ENCODE measurements around the gene TEX22.

TEX22 gene

DNA sequence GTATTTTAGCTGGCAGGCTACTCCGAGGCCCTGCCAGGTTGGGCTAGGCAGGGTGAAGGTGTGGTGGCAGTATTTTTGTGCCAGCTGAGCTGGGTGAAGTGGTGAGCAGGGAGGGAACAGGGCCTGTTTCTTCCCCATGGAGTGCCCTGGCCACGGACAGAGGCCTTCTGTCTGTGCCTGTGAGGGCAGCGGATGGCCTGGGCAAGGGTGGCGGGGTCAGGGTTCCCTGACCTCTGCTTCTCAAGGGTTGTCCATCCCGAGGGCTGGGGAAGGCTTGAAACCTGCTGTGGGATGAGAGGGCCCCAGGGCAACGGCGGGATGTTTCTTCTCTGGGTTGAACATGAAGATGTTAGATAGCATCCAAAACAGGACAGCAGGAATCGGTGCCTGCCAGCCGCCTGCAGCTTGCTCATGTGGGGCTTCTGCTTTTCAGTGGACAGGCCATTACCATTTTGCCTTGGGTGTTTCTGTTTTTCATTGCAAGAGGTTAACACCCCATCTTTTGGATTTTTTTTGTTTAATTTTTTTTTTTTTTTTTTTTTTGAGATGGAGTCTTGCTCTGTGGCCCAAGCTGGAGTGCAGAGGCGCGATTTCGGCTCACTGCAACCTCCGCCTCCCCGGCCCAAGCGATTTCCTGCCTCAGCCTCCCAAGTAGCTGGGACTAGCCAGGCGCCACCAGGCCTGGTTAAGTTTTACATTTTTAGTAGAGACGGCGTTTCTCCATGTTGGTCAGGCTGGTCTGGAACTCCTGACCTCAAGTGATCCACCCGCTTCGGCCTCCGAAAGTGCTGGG lies 24.6 kb downstream of the TEX22 start:
- ChIA-PET CTCF (no interaction called here), POLR2A (no interaction called here)
- no peak for DNase-seq (ENCODE audit: extremely low spot score)
- TF ChIP-seq BHLHE40 (IDR thresholded peaks at IDR 0.05; ENCODE audit: borderline replicate concordance) (no peak), NFRKB (IDR thresholded peaks at IDR 0.05) (no peak), HDGF (IDR thresholded peaks at IDR 0.05; ENCODE audit: borderline replicate concordance) (no peak), L3MBTL2 (conservative IDR thresholded peaks at IDR 0.05) (no peak), FOXA1 (IDR thresholded peaks at IDR 0.05) (no peak), TARDBP (IDR thresholded peaks at IDR 0.05) (no peak), SUZ12 (IDR thresholded peaks at IDR 0.05) (no peak), SP1 (IDR thresholded peaks at IDR 0.05) (no peak), FOXM1 (IDR thresholded peaks at IDR 0.05; ENCODE audit: borderline replicate concordance) (no peak), CTBP1 (IDR thresholded peaks at IDR 0.05; ENCODE audit: borderline replicate concordance) (no peak), ELF4 (IDR thresholded peaks at IDR 0.05) (no peak), ZNF384 (IDR thresholded peaks at IDR 0.05) (no peak)
- TF ChIP-seq, protein P1, sequence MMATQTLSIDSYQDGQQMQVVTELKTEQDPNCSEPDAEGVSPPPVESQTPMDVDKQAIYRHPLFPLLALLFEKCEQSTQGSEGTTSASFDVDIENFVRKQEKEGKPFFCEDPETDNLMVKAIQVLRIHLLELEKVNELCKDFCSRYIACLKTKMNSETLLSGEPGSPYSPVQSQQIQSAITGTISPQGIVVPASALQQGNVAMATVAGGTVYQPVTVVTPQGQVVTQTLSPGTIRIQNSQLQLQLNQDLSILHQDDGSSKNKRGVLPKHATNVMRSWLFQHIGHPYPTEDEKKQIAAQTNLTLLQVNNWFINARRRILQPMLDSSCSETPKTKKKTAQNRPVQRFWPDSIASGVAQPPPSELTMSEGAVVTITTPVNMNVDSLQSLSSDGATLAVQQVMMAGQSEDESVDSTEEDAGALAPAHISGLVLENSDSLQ (IDR thresholded peaks at IDR 0.05): no peak

DNA sequence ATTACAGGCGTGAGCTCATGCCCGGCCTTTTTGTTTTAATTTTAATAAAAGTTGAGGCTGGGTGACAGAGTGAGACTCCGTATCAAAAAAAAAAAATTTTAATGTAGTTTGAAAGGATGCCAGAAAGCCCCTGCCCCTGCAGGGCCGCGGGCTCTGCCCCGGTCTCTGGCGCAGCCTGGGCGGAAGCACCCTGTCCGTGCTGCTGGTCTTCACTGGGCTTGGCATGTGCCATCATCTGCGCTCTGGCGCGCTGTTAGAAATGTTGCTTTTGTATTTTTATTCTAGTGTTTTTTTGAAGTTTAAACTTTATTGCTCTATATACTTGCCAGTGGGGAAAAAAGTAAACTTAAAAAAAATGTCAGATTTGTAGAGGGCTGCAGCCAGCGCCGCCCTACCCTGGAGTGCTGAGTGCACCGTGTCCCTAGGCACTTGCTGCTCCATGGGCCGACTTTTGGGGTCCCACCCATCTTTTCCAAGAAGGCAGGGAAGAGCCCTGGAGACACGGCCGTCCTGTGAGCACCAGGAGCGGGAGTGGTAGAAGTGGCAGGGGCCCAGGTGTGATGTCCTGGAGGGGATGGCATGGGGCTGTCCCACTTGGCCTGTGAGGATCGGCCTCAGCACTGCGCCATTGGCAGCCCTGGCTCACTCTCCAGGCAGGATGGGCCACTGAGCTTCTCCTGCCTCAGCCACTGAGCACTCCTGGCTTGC lies 25.3 kb downstream of the TEX22 start:
- CTCF ChIA-PET: interaction anchor here (1.0 kb wide), 1 partner anchor 53 kb away, joined by 3 read pairs; no protein-coding TSS in a partner anchor
- TF ChIP-seq, protein P1 (IDR thresholded peaks at IDR 0.05): no peak
- TF ChIP-seq TARDBP (IDR thresholded peaks at IDR 0.05) (no peak), NFRKB (IDR thresholded peaks at IDR 0.05) (no peak), FOXM1 (IDR thresholded peaks at IDR 0.05; ENCODE audit: borderline replicate concordance) (no peak), SP1 (IDR thresholded peaks at IDR 0.05) (no peak), L3MBTL2 (conservative IDR thresholded peaks at IDR 0.05) (no peak), CTBP1 (IDR thresholded peaks at IDR 0.05; ENCODE audit: borderline replicate concordance) (no peak), ARNT (IDR thresholded peaks at IDR 0.05) (no peak), LEF1 (IDR thresholded peaks at IDR 0.05; ENCODE audit: borderline replicate concordance) (no peak), FOXA1 (IDR thresholded peaks at IDR 0.05) (no peak), ELF4 (IDR thresholded peaks at IDR 0.05) (no peak), BHLHE40 (IDR thresholded peaks at IDR 0.05; ENCODE audit: borderline replicate concordance) (no peak), HDGF (IDR thresholded peaks at IDR 0.05; ENCODE audit: borderline replicate concordance) (no peak), FOXK2 (IDR thresholded peaks at IDR 0.05) (no peak), SUZ12 (IDR thresholded peaks at IDR 0.05) (no peak), ZNF384 (IDR thresholded peaks at IDR 0.05) (no peak)
- POLR2A ChIA-PET: no interaction called here
- DNase-seq (ENCODE audit: extremely low spot score): no peak

DNA sequence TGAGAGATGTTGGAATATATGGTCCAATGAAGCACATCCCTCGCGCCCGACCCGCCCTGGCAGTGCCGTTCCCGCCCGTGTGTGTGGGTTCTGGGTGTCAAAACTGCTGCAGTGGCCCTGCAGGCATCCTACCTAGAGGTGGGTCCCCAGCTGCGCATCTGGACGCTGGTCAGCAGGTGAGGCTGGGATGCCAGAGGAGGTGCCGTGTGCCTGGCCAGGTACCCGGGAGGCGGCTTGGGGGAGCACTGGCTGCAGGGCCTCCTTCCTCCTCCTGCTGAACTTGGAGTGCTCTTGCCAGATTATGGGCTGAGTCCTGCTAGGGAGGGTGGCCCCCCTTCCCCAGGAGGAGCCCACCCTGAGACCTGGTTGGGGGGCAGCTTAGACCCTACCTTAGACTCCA lies 26.5 kb downstream of the TEX22 start:
- DNase-seq (ENCODE audit: extremely low spot score): no peak
- ChIA-PET CTCF (no interaction called here), POLR2A (interaction anchor here (0.6 kb wide), 1 partner anchor 406 kb away, joined by 4 read pairs; no protein-coding TSS in a partner anchor)
- TF ChIP-seq FOXK2 (IDR thresholded peaks at IDR 0.05): no peak
- TF ChIP-seq CTBP1 (IDR thresholded peaks at IDR 0.05; ENCODE audit: borderline replicate concordance): no peak
- TF ChIP-seq TARDBP (IDR thresholded peaks at IDR 0.05): no peak
- TF ChIP-seq ARNT (IDR thresholded peaks at IDR 0.05): no peak
- no peak for TF ChIP-seq FOXM1 (IDR thresholded peaks at IDR 0.05; ENCODE audit: borderline replicate concordance)
- no peak for TF ChIP-seq SP1 (IDR thresholded peaks at IDR 0.05)
- TF ChIP-seq FOXA1 (IDR thresholded peaks at IDR 0.05): no peak
- no peak for TF ChIP-seq SUZ12 (IDR thresholded peaks at IDR 0.05)
- TF ChIP-seq NFRKB (IDR thresholded peaks at IDR 0.05): no peak
- no peak for TF ChIP-seq ELF4 (IDR thresholded peaks at IDR 0.05)
- TF ChIP-seq L3MBTL2 (conservative IDR thresholded peaks at IDR 0.05): no peak
- TF ChIP-seq, protein P1 (IDR thresholded peaks at IDR 0.05): no peak
- TF ChIP-seq BHLHE40 (IDR thresholded peaks at IDR 0.05; ENCODE audit: borderline replicate concordance): no peak

DNA sequence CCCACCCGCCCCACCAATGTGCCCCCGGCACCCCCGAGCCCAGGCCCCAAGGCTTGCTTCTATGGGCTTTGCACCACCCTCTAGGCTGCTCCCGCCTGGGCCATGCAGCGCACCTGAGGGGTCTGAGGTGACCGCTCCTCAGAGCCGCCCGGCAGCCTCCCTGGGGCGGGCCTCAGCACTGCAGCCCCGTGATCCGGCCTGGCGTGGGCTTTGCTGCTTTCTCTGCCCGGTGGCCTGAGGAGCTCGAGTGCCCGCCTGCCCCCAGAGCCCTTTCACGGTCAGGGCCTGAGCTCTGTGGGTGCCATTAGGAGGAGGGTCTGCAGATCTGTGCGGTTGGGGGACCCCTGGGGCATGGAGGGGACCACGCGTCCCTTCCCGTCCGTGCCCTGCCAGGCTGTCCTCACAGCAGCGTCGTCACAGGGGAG lies 27.5 kb downstream of the TEX22 start:
- no peak for TF ChIP-seq ZNF384 (IDR thresholded peaks at IDR 0.05)
- TF ChIP-seq SP1 (IDR thresholded peaks at IDR 0.05): no peak
- no peak for TF ChIP-seq NFRKB (IDR thresholded peaks at IDR 0.05)
- no peak for TF ChIP-seq BHLHE40 (IDR thresholded peaks at IDR 0.05; ENCODE audit: borderline replicate concordance)
- no peak for TF ChIP-seq SUZ12 (IDR thresholded peaks at IDR 0.05)
- TF ChIP-seq CTBP1 (IDR thresholded peaks at IDR 0.05; ENCODE audit: borderline replicate concordance): no peak
- no peak for TF ChIP-seq ARNT (IDR thresholded peaks at IDR 0.05)
- TF ChIP-seq ELF4 (IDR thresholded peaks at IDR 0.05): no peak
- TF ChIP-seq FOXM1 (IDR thresholded peaks at IDR 0.05; ENCODE audit: borderline replicate concordance): no peak
- TF ChIP-seq L3MBTL2 (conservative IDR thresholded peaks at IDR 0.05): no peak
- TF ChIP-seq FOXA1 (IDR thresholded peaks at IDR 0.05): no peak
- TF ChIP-seq, protein P1 (IDR thresholded peaks at IDR 0.05): no peak
- no peak for TF ChIP-seq LEF1 (IDR thresholded peaks at IDR 0.05; ENCODE audit: borderline replicate concordance)
- POLR2A ChIA-PET: no interaction called here
- CTCF ChIA-PET: no interaction called here
- no peak for DNase-seq (ENCODE audit: extremely low spot score)
